Superior temporal gyrus (tissue), 1 donor: ENCODE measurements around the gene CDC42BPG.
A peak's percentile ranks its signal among the peaks of the same experiment; 100 is the strongest.

Experiments used
- DNase-seq: peaks from one replicate; pipeline ENCODE4 v3.0.0-alpha.2; 2016; ENCODE audit errors: extremely low spot score

The CDC42BPG gene

GRCh38 chr11:64804346-64805210, 39.9 kb downstream of the CDC42BPG start:
- no peak for DNase-seq

GRCh38 chr11:64803846-64804345, 40.6 kb downstream of the CDC42BPG start:
- no peak for DNase-seq

GRCh38 chr11:64803158-64803845, 41.2 kb downstream of the CDC42BPG start, which contains the start of gene MAP4K2:
MAP4K2 (minus strand) TSS chr11:64803214; CDS start chr11:64803149, 65 bp downstream.
- peak; percentile 82 for DNase-seq

GRCh38 chr11:64802370-64803157, 41.9 kb downstream of the CDC42BPG start:
- no peak for DNase-seq

- DNase-seq: no peak
Observed at GRCh38 chr11:64801561-64802369, 42.7 kb downstream of the CDC42BPG start.

- no peak for DNase-seq
Observed at GRCh38 chr11:64801158-64801464, 43.3 kb downstream of the CDC42BPG start.

- no peak for DNase-seq
Observed at GRCh38 chr11:64800303-64801157, 43.9 kb downstream of the CDC42BPG start.

GRCh38 chr11:64799623-64800302, 44.7 kb downstream of the CDC42BPG start:
- DNase-seq: no peak

- DNase-seq: no peak
Observed at GRCh38 chr11:64799256-64799622, 45.2 kb downstream of the CDC42BPG start.

GRCh38 chr11:64796757-64797541, 47.5 kb downstream of the CDC42BPG start:
- no peak for DNase-seq

GRCh38 chr11:64796047-64796756, 48.3 kb downstream of the CDC42BPG start:
- DNase-seq: no peak

GRCh38 chr11:64794526-64794925, 49.9 kb downstream of the CDC42BPG start:
- no peak for DNase-seq

GRCh38 chr11:64793271-64794160, 50.9 kb downstream of the CDC42BPG start:
- DNase-seq: no peak

GRCh38 chr11:64792482-64792881, 52.0 kb downstream of the CDC42BPG start:
- no peak for DNase-seq

GRCh38 chr11:64791781-64792291, 52.6 kb downstream of the CDC42BPG start:
- no peak for DNase-seq

- no peak for DNase-seq
Observed at GRCh38 chr11:64790205-64791095, 54.0 kb downstream of the CDC42BPG start.
